GM21825 (cell line): ENCODE measurements around the gene WDFY4.
A peak's percentile ranks its signal among the peaks of the same experiment; 100 is the strongest.

Experiments
- ATAC-seq: cut with Tn5 transposase; IDR thresholded peaks from one replicate; pipeline ENCODE4 v1.9.1; 2021; ENCODE audit warnings: mild to moderate bottlenecking, moderate library complexity; ENCODE audit not compliant: unreplicated experiment

The WDFY4 gene

GRCh38 chr10:48656241-48656913 is 28.3 kb upstream of the WDFY4 start:
- ATAC-seq: peak; percentile 75

GRCh38 chr10:48656914-48657305 is 27.8 kb upstream of the WDFY4 start:
- ATAC-seq: no peak

GRCh38 chr10:48657416-48657815 is 27.3 kb upstream of the WDFY4 start:
- no peak for ATAC-seq

- no peak for ATAC-seq
These were observed 26.3 kb upstream of the WDFY4 start for GRCh38 chr10:48658243-48658974.

- no peak for ATAC-seq
These were observed 25.8 kb upstream of the WDFY4 start for GRCh38 chr10:48658975-48659269.

GRCh38 chr10:48659790-48660189 is 24.9 kb upstream of the WDFY4 start:
- ATAC-seq: no peak

GRCh38 chr10:48661441-48661840 is 23.2 kb upstream of the WDFY4 start:
- ATAC-seq: no peak

GRCh38 chr10:48667960-48668590 is 16.6 kb upstream of the WDFY4 start:
- ATAC-seq: peak; percentile 32

- peak; percentile 65 for ATAC-seq
These were observed 13.4 kb upstream of the WDFY4 start for GRCh38 chr10:48670978-48671913.

GRCh38 chr10:48671914-48672595 is 12.6 kb upstream of the WDFY4 start:
- peak; percentile 46 for ATAC-seq

GRCh38 chr10:48672596-48673265 is 11.9 kb upstream of the WDFY4 start:
- peak; percentile 7 for ATAC-seq

GRCh38 chr10:48677625-48678024 is 7.0 kb upstream of the WDFY4 start:
- no peak for ATAC-seq

GRCh38 chr10:48678041-48678440 is 6.6 kb upstream of the WDFY4 start:
- ATAC-seq: peak; percentile 50

GRCh38 chr10:48681740-48682139 is 2.9 kb upstream of the WDFY4 start:
- ATAC-seq: no peak

- no peak for ATAC-seq
These were observed 2.4 kb upstream of the WDFY4 start for GRCh38 chr10:48682265-48682664.

- ATAC-seq: no peak
These were observed 1.2 kb upstream of the WDFY4 start for GRCh38 chr10:48683424-48683823.

- peak; percentile 32 for ATAC-seq
These were observed 805 bp upstream of the WDFY4 start for GRCh38 chr10:48683868-48684267.

GRCh38 chr10:48684463-48684791 is 246 bp upstream of the WDFY4 start:
- ATAC-seq: no peak

- ATAC-seq: no peak
These were observed 1.1 kb downstream of the WDFY4 start for GRCh38 chr10:48685731-48686130.
